ENCODE results near the gene CNTN4.
"Not testable (repeated sequence)": the region's sequence is repeated elsewhere in the genome, so short reads cannot be mapped to it uniquely, and the experiment has no call there.

The CNTN4 gene

GRCh38 chr3:2714834-2715233 lies 616.2 kb downstream of the CNTN4 start:
- DNase-seq = no peak

DNA sequence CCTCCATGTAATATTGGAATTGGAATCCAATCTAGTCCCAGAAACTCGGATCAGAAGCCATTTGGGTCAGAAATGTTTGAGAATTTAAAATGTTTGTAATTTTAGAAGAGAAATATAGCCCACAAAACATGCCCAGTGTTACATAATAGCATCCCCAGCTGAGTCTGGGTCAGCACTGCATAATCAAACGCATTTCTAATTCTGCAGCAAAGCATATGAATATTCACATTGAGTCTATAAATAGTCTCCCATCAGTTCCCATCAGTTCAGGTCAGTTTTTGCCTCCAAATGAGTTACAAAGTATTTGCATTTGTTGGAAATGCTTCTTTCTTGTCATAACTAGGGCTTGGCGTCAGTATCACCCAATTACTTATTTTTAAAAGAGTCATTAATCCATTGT lies 628.4 kb downstream of the CNTN4 start:
- no peak for DNase-seq

GRCh38 chr3:2727610-2728318 lies 629.1 kb downstream of the CNTN4 start:
- DNase-seq = no peak

DNA sequence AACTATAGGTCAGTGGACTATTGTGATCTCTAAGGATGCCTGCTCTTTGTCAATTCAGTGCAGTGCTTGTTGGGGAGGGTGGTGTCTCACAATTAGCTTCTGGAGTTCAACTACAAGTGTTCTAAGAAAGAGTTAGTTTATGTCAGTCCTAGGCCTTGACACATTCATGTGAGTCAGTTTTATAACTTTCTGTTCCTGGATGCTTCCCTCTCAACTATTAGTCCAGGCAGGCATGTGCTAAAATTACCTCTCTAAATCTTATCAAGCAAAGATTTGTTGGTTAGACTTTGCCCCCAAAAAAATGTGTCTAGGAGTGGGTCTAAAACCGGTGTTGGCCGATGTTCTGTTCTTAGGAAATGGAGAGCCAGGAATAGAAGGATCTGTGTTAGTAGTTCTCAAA lies 633.2 kb downstream of the CNTN4 start:
- no peak for DNase-seq

DNA sequence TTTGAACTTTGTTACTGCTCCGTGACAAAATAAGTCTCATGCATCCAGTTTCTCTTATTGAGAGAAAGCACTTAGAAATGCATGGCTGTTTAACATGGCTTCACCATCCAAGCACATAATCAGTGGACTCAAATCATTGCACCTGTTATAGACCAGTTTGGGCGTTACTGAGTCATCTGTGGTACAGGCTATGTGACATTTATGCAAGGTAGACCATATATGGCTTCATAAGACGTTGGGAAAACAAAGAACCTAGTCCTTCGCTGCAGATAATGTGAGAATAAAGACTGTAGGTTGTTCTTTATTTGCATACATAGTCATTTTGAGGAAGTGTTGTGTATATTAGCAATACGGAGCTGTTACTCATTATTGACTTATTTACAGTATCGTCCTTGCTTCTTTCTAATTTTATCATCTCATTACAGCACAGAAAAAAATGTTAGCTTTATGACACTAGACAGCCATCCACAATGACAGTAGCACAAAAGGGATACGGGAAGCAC lies 636.8 kb downstream of the CNTN4 start:
- DNase-seq = no peak

DNA sequence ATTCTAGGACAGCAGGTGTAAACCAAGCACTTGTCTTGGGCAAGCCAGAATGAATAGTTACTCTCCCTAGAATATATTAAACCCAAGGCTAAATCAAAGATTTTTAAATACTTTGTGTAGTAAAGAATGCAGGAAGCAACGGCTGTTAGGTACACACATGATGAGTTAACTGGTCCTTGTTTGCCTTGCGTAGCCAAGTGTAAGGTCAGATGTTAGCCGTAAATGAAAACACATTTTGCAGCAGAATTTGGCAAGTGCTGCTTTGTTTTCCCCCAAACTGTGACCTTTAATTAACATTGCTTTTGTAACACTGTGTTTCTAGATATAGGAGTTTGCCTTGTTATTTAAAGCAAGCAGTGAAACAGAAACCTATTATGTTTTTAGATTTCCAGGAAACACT lies 642.9 kb downstream of the CNTN4 start:
- DNase-seq = no peak

GRCh38 chr3:2765002-2765579 lies 666.4 kb downstream of the CNTN4 start:
- DNase-seq = no peak

DNA sequence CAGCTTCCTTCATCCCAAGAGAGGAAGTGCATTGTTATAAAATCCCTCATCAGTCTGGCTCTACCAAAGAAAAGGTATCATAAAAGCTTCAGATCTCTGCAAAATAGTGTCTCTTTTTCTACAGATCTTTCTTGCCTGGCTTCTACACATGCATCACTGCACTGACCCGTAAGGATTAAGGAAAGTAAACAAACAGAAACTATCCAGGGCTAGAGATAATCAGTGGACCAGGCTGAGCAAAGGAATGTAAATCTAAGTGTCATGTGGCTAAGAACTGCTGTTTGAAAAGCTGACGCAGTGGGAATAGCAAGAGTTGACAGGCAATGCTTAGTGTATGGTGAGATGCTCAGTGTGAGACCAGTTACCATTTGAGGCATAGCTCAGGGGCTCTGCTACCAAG lies 671.8 kb downstream of the CNTN4 start:
- no peak for DNase-seq

DNA sequence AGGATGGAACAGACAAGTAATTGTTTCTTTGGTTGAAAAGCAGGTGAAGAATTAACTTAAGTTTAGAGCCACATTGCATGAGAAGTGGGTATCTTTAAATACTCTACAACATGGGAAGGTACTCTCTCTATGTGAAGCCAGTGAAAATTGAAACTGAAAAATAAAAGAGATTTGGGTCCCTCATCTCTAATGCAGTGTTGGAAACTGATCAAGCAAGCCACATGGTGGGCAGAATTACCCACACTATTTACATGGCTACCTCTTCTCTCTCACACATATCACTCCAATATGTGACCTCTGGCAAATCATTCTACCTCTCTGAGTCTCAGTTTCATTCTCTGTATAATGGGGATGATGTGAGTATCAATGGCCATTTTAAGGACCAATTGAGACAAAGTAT lies 672.5 kb downstream of the CNTN4 start:
- DNase-seq = no peak

GRCh38 chr3:2771741-2772140 lies 673.1 kb downstream of the CNTN4 start:
- DNase-seq = no peak

GRCh38 chr3:2772803-2773202 lies 674.1 kb downstream of the CNTN4 start:
- no peak for DNase-seq

- no peak for DNase-seq
These were observed 676.0 kb downstream of the CNTN4 start for GRCh38 chr3:2774481-2775249.

- no peak for DNase-seq
These were observed 684.6 kb downstream of the CNTN4 start for GRCh38 chr3:2783261-2783660.

DNA sequence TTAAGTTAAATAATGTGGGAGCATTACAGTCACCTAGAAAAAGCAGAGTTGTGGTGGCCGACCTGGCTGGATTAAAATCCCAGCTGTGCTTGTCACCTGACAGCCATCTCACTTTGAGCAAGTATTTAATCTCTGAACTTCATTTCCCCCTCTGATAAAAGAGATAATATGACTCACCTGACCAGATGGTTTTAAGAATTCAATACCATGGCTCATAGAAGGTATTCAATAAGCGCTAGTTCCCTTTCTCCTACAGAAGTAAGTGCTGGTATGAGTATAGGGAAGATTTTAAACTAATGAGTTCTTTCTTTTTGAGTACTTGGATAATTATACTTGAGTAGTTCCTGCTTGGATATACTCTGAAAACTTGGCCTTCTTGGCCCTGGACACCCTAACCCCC lies 686.0 kb downstream of the CNTN4 start:
- no peak for DNase-seq

GRCh38 chr3:2790266-2790815 lies 691.7 kb downstream of the CNTN4 start:
- no peak for DNase-seq

DNA sequence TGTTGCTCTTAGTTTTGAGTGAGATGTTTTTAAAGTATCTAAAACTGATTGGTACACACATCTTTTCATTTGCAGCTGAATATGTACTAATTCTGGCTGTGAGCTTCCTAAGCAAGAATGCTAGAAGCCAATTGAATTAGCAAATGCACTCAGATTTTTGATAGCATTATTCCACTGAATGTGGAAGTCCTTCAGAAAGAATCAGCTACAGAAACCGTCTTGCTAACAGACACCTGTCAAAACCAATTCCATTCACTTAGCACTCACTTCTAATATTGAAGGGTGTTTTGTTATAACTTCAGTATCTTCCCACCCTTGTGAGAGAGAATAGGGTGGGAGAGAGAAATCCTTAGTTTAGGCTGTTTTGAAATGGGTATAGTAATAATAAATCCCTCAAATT lies 693.8 kb downstream of the CNTN4 start:
- DNase-seq = no peak

DNA sequence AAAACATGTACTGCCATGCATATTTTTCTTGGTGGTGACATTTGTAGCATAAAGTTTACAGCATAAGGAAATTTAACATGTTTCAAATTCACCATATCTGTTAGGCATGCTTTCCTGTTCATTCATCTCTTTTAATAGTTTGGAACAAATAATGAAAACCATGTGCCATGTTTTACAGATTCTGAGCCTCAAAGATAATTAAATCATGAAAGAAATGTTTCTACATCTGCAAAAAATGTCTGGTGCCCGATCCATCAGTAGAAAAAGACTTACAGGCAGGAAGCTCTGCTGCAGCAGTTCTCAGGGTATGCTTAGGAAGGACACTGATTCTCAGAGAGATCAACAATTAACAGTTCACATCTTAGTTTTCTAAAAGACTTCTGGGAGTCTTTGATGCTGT lies 695.3 kb downstream of the CNTN4 start:
- no peak for DNase-seq

DNA sequence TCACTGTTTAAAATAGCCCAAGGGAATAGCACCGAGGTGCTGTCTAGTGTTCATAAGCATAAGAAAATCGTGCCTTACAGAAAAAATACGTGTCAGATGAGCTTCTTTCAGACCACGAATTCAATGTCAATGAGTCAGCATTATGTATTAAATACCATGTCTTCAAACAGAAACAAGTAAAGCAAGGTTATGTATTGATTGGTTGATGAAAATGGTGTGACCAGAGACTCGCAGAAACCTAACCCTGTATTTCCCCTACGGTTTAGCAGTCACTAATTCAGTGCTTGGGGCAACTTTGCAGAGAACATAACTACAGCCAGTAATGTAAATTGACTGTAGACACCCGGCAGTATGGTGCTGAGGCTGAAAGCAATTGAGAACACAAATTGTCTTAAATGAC lies 703.8 kb downstream of the CNTN4 start:
- no peak for DNase-seq

- no peak for DNase-seq
These were observed 708.8 kb downstream of the CNTN4 start for GRCh38 chr3:2807514-2807913.

DNA sequence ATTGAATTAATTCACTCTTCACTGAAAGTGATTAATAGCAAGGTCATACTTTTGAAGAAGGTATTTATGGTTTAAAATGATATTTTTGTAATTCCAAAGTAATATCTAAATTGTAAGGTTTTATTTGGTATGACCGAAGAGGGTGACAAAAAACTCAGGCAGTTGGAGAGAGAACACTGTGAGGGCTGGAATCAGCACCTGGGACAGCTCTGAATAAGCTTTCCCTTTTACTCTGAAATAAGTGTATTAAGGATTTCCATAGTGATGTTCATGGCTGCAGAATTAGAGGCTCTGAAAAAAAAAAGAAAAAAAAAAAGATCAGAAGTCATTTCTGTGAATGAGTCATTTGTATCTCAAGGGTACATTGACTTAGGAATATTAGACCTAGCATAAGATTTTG lies 712.1 kb downstream of the CNTN4 start:
- no peak for DNase-seq

- DNase-seq = no peak
These were observed 720.9 kb downstream of the CNTN4 start for GRCh38 chr3:2819571-2819970.

- DNase-seq = not testable (repeated sequence)
These were observed 722.3 kb downstream of the CNTN4 start for GRCh38 chr3:2820982-2821381.

- DNase-seq = no peak
These were observed 723.9 kb downstream of the CNTN4 start for GRCh38 chr3:2822611-2823010.

DNA sequence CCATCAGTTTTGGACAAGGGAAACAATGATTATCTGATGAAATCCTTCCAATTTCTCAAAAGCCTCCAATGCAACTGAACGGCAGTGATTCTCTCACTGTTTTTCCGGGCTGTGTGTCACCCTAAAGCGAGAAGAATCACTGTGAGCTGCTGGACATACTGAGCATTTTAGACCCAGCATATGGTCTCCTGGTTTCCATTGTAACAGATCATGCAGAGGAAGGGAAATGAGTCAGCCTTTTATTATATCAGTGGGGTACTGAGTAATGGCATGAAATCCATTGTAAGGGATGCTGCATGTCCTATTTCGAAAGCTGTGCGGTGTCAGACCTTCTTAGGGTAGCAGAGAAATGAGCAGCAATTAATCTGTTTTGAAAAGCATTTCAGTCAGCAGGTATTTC lies 724.4 kb downstream of the CNTN4 start:
- no peak for DNase-seq
